GM18502 (cell line): ENCODE measurements around the gene RPGRIP1L.

ENCODE experiments used
- ATAC-seq: cut with Tn5 transposase; IDR thresholded peaks from one replicate; pipeline ENCODE4 v1.9.1; 2021; ENCODE audit warnings: mild to moderate bottlenecking; ENCODE audit not compliant: unreplicated experiment, poor library complexity

Gene RPGRIP1L

DNA sequence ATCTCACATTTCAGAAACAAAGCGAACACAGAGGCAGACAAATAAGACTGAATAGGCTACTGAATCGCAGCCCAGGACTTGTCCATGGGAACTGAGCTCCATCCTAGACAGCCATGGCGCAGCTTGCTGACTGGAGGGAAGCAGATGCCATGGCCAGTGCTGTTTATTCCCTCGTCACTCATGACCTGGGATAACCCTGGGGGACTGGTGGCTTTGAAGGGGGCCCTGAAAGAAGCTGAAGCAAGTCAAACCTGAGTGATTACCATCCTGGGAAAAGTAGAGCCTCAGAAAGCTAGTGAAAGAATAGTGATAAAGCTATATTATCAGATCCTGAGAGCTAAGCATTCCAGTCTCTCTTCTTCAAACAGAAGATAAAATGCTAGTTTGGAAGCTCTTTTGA lies 94.1 kb downstream of the RPGRIP1L start:
- no peak for ATAC-seq

DNA sequence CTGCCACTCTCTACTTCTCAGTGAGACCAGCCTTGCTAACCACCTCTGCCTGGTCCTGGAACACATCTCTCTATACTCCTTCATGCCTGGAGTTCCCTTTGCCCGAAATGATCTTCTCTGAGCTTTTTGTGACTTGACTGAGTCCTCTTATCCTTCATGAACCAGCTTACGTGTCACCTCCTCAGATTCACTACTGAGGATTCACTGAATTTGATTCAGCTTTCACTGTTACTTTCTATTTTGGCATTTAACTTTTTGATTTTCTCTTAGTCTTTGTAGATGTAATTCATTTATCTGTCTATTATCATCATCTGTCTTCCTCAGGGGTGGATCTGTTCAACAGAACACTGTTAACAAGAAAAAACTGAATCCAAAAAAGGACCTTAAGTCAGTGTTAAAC lies 95.6 kb downstream of the RPGRIP1L start:
- no peak for ATAC-seq

DNA sequence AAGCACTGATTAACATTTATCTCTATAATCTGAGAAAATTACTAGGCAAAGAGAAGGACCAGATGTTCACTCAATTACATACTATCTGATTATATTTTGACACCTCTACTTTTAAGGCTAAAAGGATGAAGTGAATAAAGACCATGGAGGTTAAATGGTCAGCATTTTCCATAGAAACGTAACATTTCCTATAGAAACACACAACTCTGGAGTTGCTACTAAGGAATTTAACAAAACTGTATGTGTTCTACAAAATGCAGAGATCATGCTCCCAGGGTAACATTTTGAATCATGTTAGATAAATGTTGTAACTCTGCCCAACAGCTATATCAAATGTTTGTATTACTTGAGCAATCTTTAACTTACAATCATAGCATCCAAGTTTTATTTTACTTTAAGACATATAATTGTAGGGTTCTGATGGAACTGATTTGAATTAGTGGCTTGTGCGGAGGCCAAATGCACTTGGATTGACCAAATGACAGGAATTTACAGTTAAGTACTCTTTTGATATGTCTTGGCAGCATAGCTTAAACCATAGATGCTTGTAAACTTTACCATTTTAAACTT lies 97.7 kb downstream of the RPGRIP1L start:
- no peak for ATAC-seq

DNA sequence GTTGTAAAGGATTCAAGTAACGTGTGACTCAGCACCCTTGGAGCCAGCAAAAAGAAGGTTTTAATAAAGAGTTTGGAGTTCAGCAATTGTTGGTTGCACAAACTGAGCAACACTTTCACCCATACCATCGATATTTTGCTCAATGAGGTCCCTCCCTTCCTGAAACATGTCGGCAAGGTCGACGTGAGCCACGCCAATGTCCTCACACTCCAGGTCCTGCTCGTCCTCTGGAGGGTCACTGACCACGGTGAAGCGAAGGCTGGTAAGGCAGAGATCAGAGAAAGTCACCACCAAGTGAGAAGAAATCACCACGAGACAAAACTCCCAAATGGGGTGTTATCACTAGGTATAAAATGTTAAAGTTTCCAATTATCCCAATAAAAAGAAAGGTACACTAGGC lies 98.3 kb downstream of the RPGRIP1L start:
- ATAC-seq = no peak

DNA sequence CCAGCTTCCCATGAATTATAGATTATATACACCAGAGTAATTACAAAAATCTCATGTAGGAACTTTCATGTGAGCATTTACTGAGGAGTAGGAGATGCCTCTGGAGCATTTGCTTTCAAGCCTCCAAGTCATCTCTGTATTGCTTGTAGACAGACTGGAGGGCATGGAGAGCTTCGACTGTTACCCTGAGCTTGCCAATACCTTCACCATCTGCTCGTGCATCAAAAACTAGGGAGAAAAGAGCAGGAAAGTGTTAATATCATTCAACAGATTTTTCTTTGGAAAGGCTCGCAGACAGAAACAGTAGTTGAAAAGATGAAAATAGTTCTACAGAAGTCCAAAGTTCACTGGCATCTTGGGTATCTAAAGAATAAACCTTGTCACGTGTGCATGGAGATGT lies 101.7 kb downstream of the RPGRIP1L start:
- no peak for ATAC-seq

DNA sequence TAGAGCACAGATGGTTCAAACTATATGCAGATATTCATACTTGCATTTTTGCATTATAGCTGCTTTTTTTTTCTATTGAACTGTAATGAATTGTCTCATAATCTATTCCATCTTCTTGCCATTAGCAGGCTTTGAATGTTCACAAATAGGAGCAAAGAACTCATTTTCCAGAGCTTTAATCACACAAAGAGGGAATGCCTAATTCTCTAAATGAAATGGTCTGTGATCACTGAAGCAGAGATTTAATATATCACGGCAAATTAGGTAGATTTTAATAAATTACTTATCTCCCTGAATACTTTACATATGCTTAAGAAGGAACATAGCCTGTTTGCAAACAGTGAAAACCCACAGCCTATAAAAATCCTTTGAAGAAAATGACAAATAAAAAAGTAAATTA lies 103.0 kb downstream of the RPGRIP1L start:
- ATAC-seq = no peak

DNA sequence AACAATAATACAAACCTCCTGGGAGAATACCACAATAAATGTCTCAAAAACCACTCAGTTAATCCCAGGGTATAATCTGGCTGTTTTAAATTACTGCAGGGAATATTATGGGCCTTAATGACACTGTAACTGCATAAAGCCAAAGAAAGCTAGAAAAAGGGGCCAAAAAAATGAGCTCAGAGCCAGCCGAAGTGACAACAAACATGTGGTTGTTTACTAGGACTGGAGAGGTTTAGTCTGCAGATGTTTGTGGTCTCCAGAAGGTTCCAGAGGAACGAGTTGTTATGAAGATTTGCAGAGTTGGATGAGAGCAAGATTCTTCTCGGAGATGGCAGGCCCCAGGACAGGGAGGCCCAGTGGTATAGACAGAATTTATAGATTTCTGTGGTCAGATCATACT lies 103.5 kb downstream of the RPGRIP1L start:
- no peak for ATAC-seq

DNA sequence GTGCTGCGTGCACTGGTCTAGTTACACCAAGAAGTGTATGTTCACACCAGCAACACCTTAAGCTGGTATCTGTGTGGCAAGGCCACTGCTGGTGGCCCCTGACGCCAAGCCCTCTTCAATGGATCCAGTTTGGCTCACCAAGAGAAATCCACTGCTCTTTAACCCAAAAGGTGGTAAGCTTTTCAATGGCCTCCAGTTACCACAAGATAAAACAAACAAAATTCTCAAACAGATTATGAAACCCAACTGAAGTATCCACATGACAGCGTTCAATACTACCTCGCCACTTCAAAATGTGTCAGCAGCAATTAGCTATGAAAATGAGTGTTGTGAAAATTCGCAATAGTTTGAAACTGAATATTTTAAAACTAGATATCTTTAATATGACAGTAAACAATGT lies 104.1 kb downstream of the RPGRIP1L start:
- no peak for ATAC-seq

DNA sequence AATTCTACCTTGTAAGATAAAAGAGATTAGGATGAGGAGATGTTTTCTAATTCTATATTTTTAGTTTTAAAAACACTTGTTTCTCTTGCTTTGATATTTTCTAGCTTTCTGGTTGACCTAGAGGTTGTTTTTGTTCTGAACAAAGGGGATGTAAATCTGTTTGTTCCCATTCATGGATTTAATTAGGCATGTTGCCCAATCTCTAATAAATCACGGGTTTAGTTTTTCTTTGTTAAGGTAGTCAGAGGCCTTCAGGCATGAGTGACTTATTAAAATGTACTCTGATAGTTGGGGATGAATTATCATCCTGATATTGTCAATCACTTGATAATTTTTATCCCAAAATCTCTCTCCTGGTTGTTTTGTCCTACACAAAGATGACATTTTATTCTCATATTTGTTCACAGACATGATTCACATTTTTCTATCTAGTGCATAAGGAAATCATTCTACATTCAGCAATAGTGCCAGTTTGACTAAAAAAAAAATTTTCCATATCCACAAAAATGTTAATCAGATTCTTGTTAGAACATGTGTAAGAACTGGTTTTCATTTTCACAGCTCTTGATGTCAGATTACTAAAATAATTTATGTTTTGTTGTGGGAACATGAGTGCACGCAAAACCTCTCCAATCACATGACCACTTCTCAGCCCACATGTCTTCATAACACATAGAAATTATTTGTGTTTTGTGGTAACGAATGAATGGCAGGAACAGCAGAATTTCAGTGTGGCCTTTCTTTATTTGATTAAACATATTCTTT lies 105.0 kb downstream of the RPGRIP1L start:
- ATAC-seq = no peak

DNA sequence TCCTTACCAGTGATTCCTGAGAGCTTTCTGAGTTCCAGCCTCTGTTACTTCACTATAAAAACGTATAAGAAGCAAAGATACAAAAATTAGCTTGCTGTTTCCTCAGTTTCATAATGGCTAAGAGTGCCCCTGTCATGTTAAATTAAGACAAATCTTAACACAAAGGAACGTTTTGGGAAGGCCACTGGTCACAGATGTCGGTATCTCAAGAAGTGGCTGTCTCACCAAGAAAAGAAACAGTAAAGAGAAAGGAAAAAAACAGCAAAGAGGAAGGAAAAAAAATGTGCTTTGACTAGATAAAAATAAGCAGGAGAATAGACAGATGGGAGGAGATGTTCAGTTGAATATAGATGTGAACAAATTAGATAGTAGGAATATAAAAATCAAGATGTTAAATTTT lies 105.9 kb downstream of the RPGRIP1L start:
- no peak for ATAC-seq

DNA sequence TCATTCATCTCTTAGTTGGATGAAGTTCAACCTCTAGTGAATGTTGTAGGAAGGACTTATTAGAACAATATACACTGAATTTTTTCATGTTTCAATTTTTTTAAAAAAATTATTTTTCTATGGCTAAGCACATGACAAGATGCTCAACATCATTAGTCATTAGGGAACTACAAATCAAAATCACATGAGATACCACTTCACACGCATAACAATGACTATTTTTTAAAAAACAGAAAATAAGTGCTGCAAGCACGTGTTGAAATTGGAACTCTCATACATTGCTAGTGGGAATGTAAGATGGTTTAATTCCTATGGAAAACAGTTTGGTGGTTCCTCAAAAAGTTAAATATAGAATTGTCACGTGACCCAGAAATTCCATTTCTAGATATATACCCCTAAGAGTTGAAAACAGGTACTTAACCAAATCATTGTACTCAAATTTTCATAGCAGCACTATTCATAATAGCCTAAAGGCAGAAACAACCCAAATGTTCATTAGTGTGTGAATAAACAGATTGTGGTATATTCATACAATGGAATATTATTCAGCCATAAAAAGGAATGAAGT lies 115.5 kb downstream of the RPGRIP1L start:
- no peak for ATAC-seq

DNA sequence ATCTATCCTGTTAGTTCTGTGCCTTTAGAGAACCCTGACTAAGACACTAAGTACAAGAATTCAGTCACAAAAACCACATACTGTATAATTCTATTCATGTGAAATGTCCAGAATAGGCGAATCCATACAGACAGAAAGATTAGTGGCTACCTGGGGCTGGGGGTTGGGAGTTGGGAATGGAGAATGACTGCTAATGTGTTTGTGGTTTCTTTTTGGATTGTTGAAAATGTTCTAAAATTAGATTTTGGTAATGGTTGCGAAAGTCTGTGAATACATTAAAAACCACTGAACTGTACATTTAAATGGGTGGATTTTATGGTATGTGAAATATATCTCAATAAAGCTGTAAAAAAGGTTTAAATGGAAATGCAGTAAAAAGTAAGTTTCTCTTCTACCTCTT lies 120.3 kb downstream of the RPGRIP1L start:
- ATAC-seq = no peak

DNA sequence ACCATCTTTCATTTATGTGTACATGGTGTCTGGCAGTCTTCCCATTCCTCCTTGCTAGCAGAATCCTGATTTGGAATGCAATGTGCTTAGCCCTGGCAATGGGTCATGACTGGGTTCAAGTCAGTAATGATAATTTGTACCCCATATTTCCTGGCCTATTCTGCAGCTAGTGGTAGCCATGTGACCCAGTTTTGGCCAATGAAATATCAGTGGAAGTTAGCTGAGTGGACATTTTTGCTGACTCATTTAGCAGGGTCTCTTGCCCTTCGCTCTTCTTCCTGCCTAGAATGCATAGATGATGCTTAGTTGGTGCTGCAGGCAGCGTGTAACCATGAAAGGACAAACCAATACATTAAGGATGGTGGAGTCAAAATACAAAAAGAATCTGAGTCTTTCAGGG lies 121.9 kb downstream of the RPGRIP1L start:
- no peak for ATAC-seq

DNA sequence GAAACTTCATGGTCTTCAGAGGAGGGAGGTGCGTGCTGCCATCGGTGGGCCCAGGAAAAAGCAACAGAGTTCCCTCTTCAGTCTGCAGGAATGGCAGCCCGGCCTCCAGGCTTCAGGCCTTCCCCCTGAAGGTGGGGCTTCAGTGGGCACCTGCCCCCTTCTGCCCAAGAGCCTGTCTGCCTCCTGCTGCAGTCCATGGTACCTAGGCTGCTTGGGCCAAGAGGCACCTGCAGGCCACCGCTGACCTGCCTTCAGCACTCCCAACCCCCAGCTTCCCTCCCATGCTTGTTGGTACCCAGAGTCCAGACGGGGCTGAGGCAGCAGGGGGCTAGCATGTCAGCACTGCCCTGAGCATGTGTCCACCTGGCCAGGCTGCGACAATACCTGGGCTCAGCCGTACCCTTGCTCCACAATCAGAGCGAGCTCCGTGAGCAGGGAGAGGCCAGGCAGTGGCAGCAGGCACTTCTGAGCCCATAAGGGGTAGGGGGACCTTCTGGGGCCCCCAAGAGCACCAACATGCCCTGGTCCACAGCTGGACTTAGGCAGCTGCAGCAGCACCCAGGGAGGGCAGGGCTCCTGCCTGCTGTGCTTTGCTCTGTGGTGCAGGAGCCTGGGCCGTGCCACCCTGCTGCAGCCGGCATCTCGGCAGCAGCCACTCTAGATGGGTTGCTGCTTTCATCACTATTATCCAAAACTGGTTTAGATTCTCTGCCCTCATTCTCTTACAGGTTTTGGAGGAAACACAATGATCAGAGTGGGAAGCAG lies 123.4 kb downstream of the RPGRIP1L start:
- ATAC-seq = no peak

DNA sequence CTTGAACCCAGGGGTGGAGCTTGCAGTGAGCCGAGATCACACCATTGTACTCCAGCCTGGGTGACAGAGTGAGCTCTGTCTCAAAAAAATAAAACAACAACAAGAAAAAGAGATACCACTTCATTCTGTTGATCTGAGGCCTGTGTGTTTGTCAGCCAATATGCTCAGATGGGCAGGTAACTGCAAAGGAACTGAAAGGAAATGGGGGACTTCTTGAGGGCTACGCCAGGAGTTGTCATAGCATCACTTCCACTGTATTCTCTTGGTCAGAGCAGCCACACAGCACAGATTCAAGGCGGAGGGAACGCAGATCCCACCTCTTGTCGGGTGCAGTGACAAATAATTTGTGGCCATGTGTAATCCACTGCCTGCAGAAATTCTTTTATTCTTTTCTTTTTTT lies 126.8 kb downstream of the RPGRIP1L start:
- ATAC-seq = no peak

DNA sequence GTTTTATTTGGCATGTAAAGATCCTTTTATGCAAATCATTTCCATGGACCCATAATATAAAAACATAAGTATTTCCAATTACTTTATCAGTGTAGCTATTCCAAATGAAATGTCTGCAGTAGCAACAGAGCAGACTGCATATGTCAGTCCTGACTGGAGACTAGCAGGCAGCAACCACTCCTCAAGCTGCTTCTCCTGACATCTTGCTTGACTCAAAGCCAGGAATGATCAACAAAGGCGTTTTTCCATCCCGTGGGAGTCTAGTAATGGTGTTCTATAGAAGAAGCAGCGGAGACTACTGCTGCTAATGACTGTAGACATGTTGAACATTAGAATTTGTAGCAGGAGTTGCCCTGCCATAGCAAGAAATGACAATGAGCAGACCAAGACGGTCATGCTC lies 127.4 kb downstream of the RPGRIP1L start:
- ATAC-seq = no peak

DNA sequence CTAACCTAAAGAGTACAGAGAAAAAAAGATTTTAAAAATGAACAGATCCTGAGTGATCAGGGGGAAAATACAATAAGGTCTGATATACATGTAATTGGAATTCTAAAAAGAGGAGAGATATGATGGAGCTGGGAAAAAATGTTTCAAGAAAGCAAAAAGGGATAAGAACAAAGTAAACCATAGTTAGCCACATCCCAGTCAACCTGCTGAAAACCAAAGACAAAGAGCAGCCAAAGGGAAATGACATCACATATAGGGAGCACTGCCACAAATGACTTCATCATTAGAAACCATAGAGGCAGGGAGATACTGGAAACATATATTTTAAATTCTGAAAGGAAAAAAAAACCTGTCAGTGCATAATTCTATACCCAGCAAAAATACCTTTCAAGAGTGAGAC lies 131.9 kb downstream of the RPGRIP1L start:
- no peak for ATAC-seq

DNA sequence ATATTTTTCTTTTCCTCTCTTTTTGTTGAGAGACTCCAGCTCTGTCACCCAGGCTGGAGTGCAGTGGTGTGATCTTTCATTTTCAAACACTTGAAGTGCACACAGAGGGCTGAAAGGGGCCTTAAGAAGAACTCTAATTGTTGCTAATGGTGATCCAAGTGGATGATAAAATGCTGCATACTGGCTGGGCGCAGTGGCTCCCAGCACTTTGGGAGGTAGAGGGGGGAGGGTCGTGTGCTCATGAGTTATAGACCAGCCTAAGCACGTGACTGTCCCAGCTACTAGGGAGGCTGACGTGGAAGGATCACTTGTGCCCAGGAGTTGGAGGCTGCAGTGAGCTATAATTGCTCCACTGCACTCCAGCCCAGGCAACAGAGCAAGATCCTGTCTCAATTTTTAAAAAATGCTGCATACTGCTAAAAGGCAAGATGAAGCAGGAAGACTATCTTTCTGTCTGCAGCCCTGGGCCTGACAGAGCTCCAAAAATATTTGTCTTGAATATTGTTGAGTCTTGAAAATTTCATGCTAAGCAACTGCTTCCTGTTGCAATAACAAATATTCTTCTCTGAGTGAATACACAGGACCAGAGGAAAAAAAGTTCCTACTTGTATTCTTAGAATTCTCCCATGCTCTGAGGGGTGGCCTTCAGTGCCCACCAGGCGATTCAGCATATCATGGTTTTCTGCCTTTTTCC lies 137.0 kb downstream of the RPGRIP1L start:
- no peak for ATAC-seq

DNA sequence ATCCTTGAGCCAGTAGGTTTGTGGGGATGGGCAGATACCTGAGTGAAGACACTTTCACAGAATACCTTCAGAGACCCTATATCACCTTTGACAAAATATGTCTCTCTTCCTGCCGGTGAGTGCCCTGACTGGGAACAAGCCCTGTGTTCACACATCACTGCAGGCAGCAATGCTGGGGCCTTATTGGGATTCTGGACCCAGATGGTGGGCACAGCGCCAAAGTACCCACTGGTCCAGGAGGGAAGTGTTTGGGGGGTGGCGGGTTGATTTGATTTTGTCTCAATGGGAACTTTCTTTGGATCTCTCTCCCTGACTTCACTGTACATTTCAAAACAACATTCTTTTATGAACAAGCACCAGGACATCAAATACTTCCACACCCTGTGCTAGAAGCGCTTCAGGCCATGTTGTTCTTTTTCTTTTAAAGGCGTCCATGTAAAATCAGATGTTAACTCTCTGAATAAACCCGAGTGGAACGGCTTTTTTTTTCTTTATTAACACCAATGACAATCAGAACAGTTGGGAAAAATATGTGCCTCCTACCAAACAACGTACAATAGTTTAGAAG lies 138.3 kb downstream of the RPGRIP1L start:
- ATAC-seq = no peak

DNA sequence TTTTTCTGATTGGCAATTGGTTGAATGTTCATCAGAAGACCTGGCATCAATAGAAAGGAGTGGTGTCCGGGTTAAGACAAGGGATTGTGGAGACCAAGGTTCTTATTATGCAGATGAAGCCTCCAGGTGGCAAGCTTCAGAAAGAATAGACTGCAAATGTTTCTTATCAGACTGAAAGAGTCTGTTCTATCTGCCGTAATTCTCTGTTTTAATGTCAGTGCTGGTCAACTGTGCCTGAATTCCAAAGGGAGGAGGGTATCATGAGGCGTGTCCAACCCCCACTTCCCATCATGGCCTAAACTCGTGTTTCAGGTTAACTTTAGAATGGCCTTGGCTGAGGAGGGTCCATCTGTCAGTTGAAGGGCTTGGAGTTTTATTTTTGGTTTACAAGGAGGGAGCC lies 140.2 kb downstream of the RPGRIP1L start:
- ATAC-seq = no peak
